HG03575 (cell line): Measurements from ENCODE around the gene DLGAP1.
"Not testable (repeated sequence)": the region's sequence is repeated elsewhere in the genome, so short reads cannot be mapped to it uniquely, and the experiment has no call there.

Experiments used
- ATAC-seq: cut with Tn5 transposase; IDR thresholded peaks from one replicate; pipeline ENCODE4 v1.9.1; 2021; ENCODE audit not compliant: unreplicated experiment, insufficient number of reproducible peaks, low FRiP score; ENCODE audit errors: extremely low read depth

Gene DLGAP1

GRCh38 chr18:3623769-3624545, 831.1 kb downstream of the DLGAP1 start:
- ATAC-seq = no peak

GRCh38 chr18:3620146-3621119, 834.7 kb downstream of the DLGAP1 start:
- ATAC-seq = no peak

- ATAC-seq = no peak
These were observed 835.4 kb downstream of the DLGAP1 start for GRCh38 chr18:3619746-3620145.

- ATAC-seq = no peak
These were observed 835.9 kb downstream of the DLGAP1 start for GRCh38 chr18:3619222-3619621.

GRCh38 chr18:3616744-3617143, 838.4 kb downstream of the DLGAP1 start:
- ATAC-seq = no peak

- no peak for ATAC-seq
These were observed 839.0 kb downstream of the DLGAP1 start for GRCh38 chr18:3616142-3616541.

GRCh38 chr18:3615374-3615985, 839.6 kb downstream of the DLGAP1 start:
- ATAC-seq = no peak

- ATAC-seq = no peak
These were observed 842.8 kb downstream of the DLGAP1 start for GRCh38 chr18:3612315-3612714.

- no peak for ATAC-seq
These were observed 843.6 kb downstream of the DLGAP1 start for GRCh38 chr18:3611313-3612090.

- ATAC-seq = no peak
These were observed 844.3 kb downstream of the DLGAP1 start for GRCh38 chr18:3610813-3611212.

- ATAC-seq = no peak
These were observed 844.9 kb downstream of the DLGAP1 start for GRCh38 chr18:3610188-3610708.

- ATAC-seq = no peak
These were observed 846.6 kb downstream of the DLGAP1 start for GRCh38 chr18:3608488-3608887.

GRCh38 chr18:3608099-3608453, 847.0 kb downstream of the DLGAP1 start:
- ATAC-seq = not testable (repeated sequence)

- no peak for ATAC-seq
These were observed 847.6 kb downstream of the DLGAP1 start for GRCh38 chr18:3607309-3608098.

GRCh38 chr18:3606863-3607262, 848.2 kb downstream of the DLGAP1 start:
- not testable (repeated sequence) for ATAC-seq

- ATAC-seq = no peak
These were observed 849.1 kb downstream of the DLGAP1 start for GRCh38 chr18:3605954-3606443.

- ATAC-seq = no peak
These were observed 849.6 kb downstream of the DLGAP1 start for GRCh38 chr18:3605486-3605952.
